ENCODE results near the gene PNKD. TPM values are rescaled to one million over a fixed set of nuclear protein-coding genes. Genes with fewer than 3 reads are reported as not detected.

The PNKD gene
- total RNA-seq, 2 experiments from 2014 or later = 66.3 to 74.5 TPM

- Histone ChIP-seq H3K9me2 (ENCODE audit: insufficient read depth, low read length) (no peaks in the 10 kb centered on the region), H3K4me1 (ENCODE audit: insufficient read depth, low read length, poor library complexity, severe bottlenecking) (peaks cover 46% of the 10 kb centered on the region), H3K27ac (ENCODE audit: low read depth, low read length, poor library complexity, severe bottlenecking) (no peak overlapping the region), H3K9me3 (ENCODE audit: low read length) (no peaks in the 10 kb centered on the region), H4K20me1 (ENCODE audit: insufficient read depth, low read length) (no peaks in the 10 kb centered on the region), H3K4me2 (ENCODE audit: low read length) (no peak overlapping the region), H3K79me2 (ENCODE audit: insufficient read depth, low read depth, low read length) (no peaks in the 10 kb centered on the region), H2AFZ (ENCODE audit: low read length) (no peak overlapping the region), H3K4me3 (ENCODE audit: low read depth, low read length, poor library complexity, severe bottlenecking) (no peak overlapping the region), H3K36me3 (ENCODE audit: insufficient read depth, low read length) (peaks cover 31% of the 10 kb centered on the region)
- no TSS peak for BruUV-seq (replicated peaks)
- ChIA-PET CTCF (ENCODE audit: unreplicated experiment) (no interaction called here), POLR2A (interaction anchor here (0.9 kb wide), 1 partner anchor 10 kb away, joined by 4 read pairs; the partner anchor contains the start of genes AAMP and PNKD)
- TF ChIP-seq EZH2phosphoT487 (IDR thresholded peaks at IDR 0.05; ENCODE audit: borderline replicate concordance, low read depth, low read length) = no peak
- no peak for TF ChIP-seq CTCF (conservative IDR thresholded peaks at IDR 0.05; ENCODE audit: low read length)
- no peak for DNase-seq (ENCODE audit: low spot score)
- intact Hi-C loops (cut with micrococcal nuclease; ENCODE audit: unreplicated experiment) = no loop called here
Measured at GRCh38 chr2:218260166-218260565, 10.2 kb upstream of the PNKD start.

- Histone ChIP-seq H4K20me1 (ENCODE audit: insufficient read depth, low read length) (no peaks in the 10 kb centered on the region), H3K9me2 (ENCODE audit: insufficient read depth, low read length) (no peaks in the 10 kb centered on the region), H3K4me1 (ENCODE audit: insufficient read depth, low read length, poor library complexity, severe bottlenecking) (peaks cover 46% of the 10 kb centered on the region), H3K36me3 (ENCODE audit: insufficient read depth, low read length) (peaks cover 24% of the 10 kb centered on the region), H3K79me2 (ENCODE audit: insufficient read depth, low read depth, low read length) (no peaks in the 10 kb centered on the region), H3K27ac (ENCODE audit: low read depth, low read length, poor library complexity, severe bottlenecking) (no peak within 1 kb of the TSS), H3K9me3 (ENCODE audit: low read length) (no peaks in the 10 kb centered on the region), H2AFZ (ENCODE audit: low read length) (no peak within 1 kb of the TSS), H3K4me3 (ENCODE audit: low read depth, low read length, poor library complexity, severe bottlenecking) (no peak within 1 kb of the TSS), H3K4me2 (ENCODE audit: low read length) (peak within 1 kb of the TSS; percentile 31)
- no peak for DNase-seq (ENCODE audit: low spot score)
- BruUV-seq (replicated peaks) = no TSS peak
- intact Hi-C loops (cut with micrococcal nuclease; ENCODE audit: unreplicated experiment) = no loop called here
- TF ChIP-seq EZH2phosphoT487 (IDR thresholded peaks at IDR 0.05; ENCODE audit: borderline replicate concordance, low read depth, low read length) = no peak
- no peak for TF ChIP-seq CTCF (conservative IDR thresholded peaks at IDR 0.05; ENCODE audit: low read length)
- CTCF ChIA-PET (ENCODE audit: unreplicated experiment) = no interaction called here
- POLR2A ChIA-PET = interaction anchor here (1.4 kb wide), 1 partner anchor 14 kb away, joined by 3 read pairs; no protein-coding TSS in a partner anchor
Measured at GRCh38 chr2:218260742-218261422, 9.4 kb upstream of the PNKD start, which contains the start of gene GPBAR1. Gene GPBAR1, plus strand, starts transcription at chr2:218261015. Its CDS starts 1,710 bp downstream, at chr2:218262725.
